HL-60 (cell line): Measurements from ENCODE around the gene STRADB.

Experiments
- CTCF ChIP-seq: IDR thresholded peaks from one replicate; pipeline ENCODE4 v1.5.1; 2011; ENCODE audit warnings: low read length, control low read depth, inconsistent platforms; ENCODE audit not compliant: insufficient read depth
- GABPA ChIP-seq: IDR thresholded peaks from 2 replicates; pipeline ENCODE4 v1.6.1; 2012; ENCODE audit warnings: low read depth
- POLR2AphosphoS5 ChIP-seq: IDR thresholded peaks from 2 replicates; pipeline ENCODE4 v1.6.1; 2012; ENCODE audit warnings: low read depth
- REST ChIP-seq: IDR thresholded peaks from 2 replicates; pipeline ENCODE4 v1.6.1; 2012; ENCODE audit warnings: low read depth; ENCODE audit not compliant: insufficient replicate concordance
- SPI1 ChIP-seq: IDR thresholded peaks from 2 replicates; pipeline ENCODE4 v1.6.1; 2012; ENCODE audit warnings: low read depth, mild to moderate bottlenecking, borderline replicate concordance

- TF ChIP-seq CTCF = no peak
- no peak for TF ChIP-seq POLR2AphosphoS5
- no peak for TF ChIP-seq REST
- TF ChIP-seq GABPA = no peak
- peak; percentile 49; the same call in 1 of the 2 replicates for TF ChIP-seq SPI1
Observed at GRCh38 chr2:201507725-201508124, 56.2 kb downstream of the STRADB start.
